GM23248 (cell line): Measurements from ENCODE around the gene BCO1. TPM values are rescaled to one million over a fixed set of nuclear protein-coding genes. Genes with fewer than 3 reads are reported as not detected.

Experiments used
- DNase-seq: peaks from one replicate; pipeline ENCODE4 v3.0.0-alpha.2; 2015
- H2AFZ ChIP-seq: fragments of 200-600 bp; sonication (generic); 2 replicates; pipeline ENCODE4 v1.6.1; 2016; ENCODE audit warnings: antibody characterized with exemption
- H3F3A ChIP-seq: fragments of 200-600 bp; sonication (generic); 2 replicates; pipeline ENCODE4 v1.6.1; 2016; ENCODE audit warnings: mild to moderate bottlenecking, antibody characterized with exemption, mixed run types; ENCODE audit not compliant: insufficient read depth
- H3K27ac ChIP-seq: fragments of 200-600 bp; sonication (generic); 2 replicates; pipeline ENCODE4 v1.5.1; 2016; ENCODE audit warnings: mild to moderate bottlenecking
- H3K27me3 ChIP-seq: fragments of 200-600 bp; sonication (generic); replicated peaks from 2 replicates; pipeline ENCODE4 v1.6.1; 2016; ENCODE audit warnings: mild to moderate bottlenecking; ENCODE audit not compliant: insufficient read depth
- H3K36me3 ChIP-seq: fragments of 200-600 bp; sonication (generic); 2 replicates; pipeline ENCODE4 v1.6.1; 2016; ENCODE audit warnings: low read depth, mild to moderate bottlenecking
- H3K4me1 ChIP-seq: fragments of 200-600 bp; sonication (generic); 2 replicates; pipeline ENCODE4 v1.6.1; 2016; ENCODE audit warnings: mild to moderate bottlenecking; ENCODE audit not compliant: insufficient read depth
- H3K4me2 ChIP-seq: fragments of 200-600 bp; sonication (generic); one replicate; pipeline ENCODE4 v1.6.1; 2016; ENCODE audit warnings: mild to moderate bottlenecking; ENCODE audit not compliant: unreplicated experiment
- H3K4me3 ChIP-seq: fragments of 200-600 bp; sonication (generic); 2 replicates; pipeline ENCODE4 v1.5.1; 2016; ENCODE audit warnings: mild to moderate bottlenecking
- H3K79me2 ChIP-seq: fragments of 200-600 bp; sonication (generic); 2 replicates; pipeline ENCODE4 v1.6.1; 2016; ENCODE audit warnings: mild to moderate bottlenecking; ENCODE audit not compliant: insufficient read depth
- H3K9ac ChIP-seq: fragments of 200-600 bp; sonication (generic); 2 replicates; pipeline ENCODE4 v1.6.1; 2016; ENCODE audit warnings: mild to moderate bottlenecking
- H3K9me2 ChIP-seq: fragments of 200-600 bp; sonication (generic); 2 replicates; pipeline ENCODE4 v1.6.1; 2016; ENCODE audit warnings: mixed run types, mild to moderate bottlenecking, moderate library complexity; ENCODE audit not compliant: insufficient read depth
- H3K9me3 ChIP-seq: fragments of 200-600 bp; sonication (generic); one replicate; pipeline ENCODE4 v1.6.1; 2017; ENCODE audit warnings: low read depth
- H4K20me1 ChIP-seq: fragments of 200-600 bp; sonication (generic); 2 replicates; pipeline ENCODE4 v1.6.0; 2016; ENCODE audit not compliant: insufficient read depth
- EZH2 ChIP-seq: fragments of 200-600 bp; sonication (generic); IDR thresholded peaks from 2 replicates; pipeline ENCODE4 v1.6.1; 2018; ENCODE audit warnings: antibody characterized with exemption, mild to moderate bottlenecking; ENCODE audit not compliant: insufficient read depth, poor library complexity, severe bottlenecking
- EZH2phosphoT487 ChIP-seq: fragments of 200-600 bp; sonication (generic); IDR thresholded peaks from 2 replicates; pipeline ENCODE4 v1.6.1; 2018; ENCODE audit warnings: antibody characterized with exemption, moderate library complexity, mild to moderate bottlenecking, low read depth; ENCODE audit not compliant: insufficient read depth
- WGBS, 2 experiments: methylation state at CpG; one replicate each; pipeline ENCODE4 v1.1.6; 2015 to 2017; ENCODE audit warnings: low lambda C conversion rate in 2 of 2, low coverage in 1 of 2; ENCODE audit errors: missing lambda C conversion rate in 2 of 2; 5-methylcytosine and 5-hydroxymethylcytosine counted together
- in situ Hi-C: fragments of 300-500 bp; cut with MboI; formaldehyde crosslinking; loops from 2 replicates; pipeline ENCODE4 v1.15.0; 2020
- polyA plus RNA-seq: library from polyadenylated mRNA; unstranded; fragments of >200 nt; fragmentation: Nextera tagmentation; extraction: Ambion mirVana; gene quantifications from 2 replicates; pipeline ENCODE4 v1.2.1, GENCODE V29; 2016
- total RNA-seq: library from RNA; depleted of rRNA; stranded (reverse); fragments of >200 nt; shearing (Covaris generic); gene quantifications from 2 replicates; pipeline ENCODE4 v1.2.3, GENCODE V29; 2014

The BCO1 gene
- total and polyA plus RNA-seq, 2 experiments from 2014 or later: not detected

- Histone ChIP-seq H2AFZ (no peak overlapping the region), H3K4me3 (no peak overlapping the region), H3K9me2 (no peaks in the 10 kb centered on the region), H3K4me2 (no peak overlapping the region), H3K4me1 (no peaks in the 10 kb centered on the region), H3K9me3 (no peaks in the 10 kb centered on the region), H3K9ac (no peak overlapping the region), H3F3A (no peaks in the 10 kb centered on the region), H4K20me1 (no peaks in the 10 kb centered on the region), H3K27me3 (peaks cover 21% of the 10 kb centered on the region), H3K79me2 (no peaks in the 10 kb centered on the region), H3K27ac (no peak overlapping the region), H3K36me3 (no peaks in the 10 kb centered on the region)
- TF ChIP-seq EZH2phosphoT487 (no peak), EZH2 (no peak)
- DNase-seq: no peak
- in situ Hi-C loops: no loop called here
- WGBS, 2 experiments: 9 to 28% methylated on average over 3 of the region's 3 CpGs
Observed at GRCh38 chr16:81210807-81211206, 27.7 kb upstream of the BCO1 start.

GRCh38 chr16:81212830-81213465 lies 25.5 kb upstream of the BCO1 start:
- H3K79me2 ChIP-seq: no peaks in the 10 kb centered on the region
- no peaks in the 10 kb centered on the region for H3K9me3 ChIP-seq
- in situ Hi-C loops: no loop called here
- H3K4me2 ChIP-seq: no peak overlapping the region
- H3K4me1 ChIP-seq: no peaks in the 10 kb centered on the region
- H4K20me1 ChIP-seq: no peaks in the 10 kb centered on the region
- H3K9ac ChIP-seq: no peak overlapping the region
- H3F3A ChIP-seq: no peaks in the 10 kb centered on the region
- 35 to 41% methylated on average over 10 to 11 of the region's 11 CpGs for WGBS, 2 experiments
- no peak overlapping the region for H2AFZ ChIP-seq
- no peak overlapping the region for H3K27ac ChIP-seq
- H3K9me2 ChIP-seq: no peaks in the 10 kb centered on the region
- no peak for TF ChIP-seq EZH2phosphoT487
- TF ChIP-seq EZH2: no peak
- H3K36me3 ChIP-seq: no peaks in the 10 kb centered on the region
- DNase-seq: no peak
- H3K27me3 ChIP-seq: peaks cover 23% of the 10 kb centered on the region
- no peak overlapping the region for H3K4me3 ChIP-seq

- WGBS, 2 experiments: 35 to 41% methylated on average over 15 of the region's 15 CpGs
- TF ChIP-seq EZH2phosphoT487 (no peak), EZH2 (no peak)
- Histone ChIP-seq H3F3A (no peaks in the 10 kb centered on the region), H3K27ac (no peak overlapping the region), H3K4me2 (no peak overlapping the region), H3K4me1 (no peaks in the 10 kb centered on the region), H3K4me3 (no peak overlapping the region), H3K27me3 (peaks cover 13% of the 10 kb centered on the region), H3K9me2 (no peaks in the 10 kb centered on the region), H4K20me1 (no peaks in the 10 kb centered on the region), H3K79me2 (no peaks in the 10 kb centered on the region), H3K9ac (no peak overlapping the region), H2AFZ (no peak overlapping the region; the same call in 1 of the 2 replicates), H3K36me3 (no peaks in the 10 kb centered on the region), H3K9me3 (no peaks in the 10 kb centered on the region)
- in situ Hi-C loops: no loop called here
- DNase-seq: peak; percentile 56
Observed at GRCh38 chr16:81214745-81215166, 23.7 kb upstream of the BCO1 start.

- Histone ChIP-seq H4K20me1 (no peaks in the 10 kb centered on the region), H3K9me3 (no peaks in the 10 kb centered on the region), H2AFZ (no peak overlapping the region), H3K79me2 (no peaks in the 10 kb centered on the region), H3K9ac (no peak overlapping the region), H3K36me3 (no peaks in the 10 kb centered on the region), H3K27ac (no peak overlapping the region), H3K4me1 (no peaks in the 10 kb centered on the region), H3F3A (no peaks in the 10 kb centered on the region), H3K4me3 (no peak overlapping the region), H3K9me2 (no peaks in the 10 kb centered on the region), H3K4me2 (no peak overlapping the region), H3K27me3 (peaks cover 13% of the 10 kb centered on the region)
- 70 to 77% methylated on average over 14 to 16 of the region's 16 CpGs for WGBS, 2 experiments
- DNase-seq: no peak
- no peak for TF ChIP-seq EZH2phosphoT487
- no peak for TF ChIP-seq EZH2
- in situ Hi-C loops: no loop called here
Observed at GRCh38 chr16:81216114-81216513, 22.4 kb upstream of the BCO1 start.
